ENCODE data around the gene JUND.

Gene JUND

DNA sequence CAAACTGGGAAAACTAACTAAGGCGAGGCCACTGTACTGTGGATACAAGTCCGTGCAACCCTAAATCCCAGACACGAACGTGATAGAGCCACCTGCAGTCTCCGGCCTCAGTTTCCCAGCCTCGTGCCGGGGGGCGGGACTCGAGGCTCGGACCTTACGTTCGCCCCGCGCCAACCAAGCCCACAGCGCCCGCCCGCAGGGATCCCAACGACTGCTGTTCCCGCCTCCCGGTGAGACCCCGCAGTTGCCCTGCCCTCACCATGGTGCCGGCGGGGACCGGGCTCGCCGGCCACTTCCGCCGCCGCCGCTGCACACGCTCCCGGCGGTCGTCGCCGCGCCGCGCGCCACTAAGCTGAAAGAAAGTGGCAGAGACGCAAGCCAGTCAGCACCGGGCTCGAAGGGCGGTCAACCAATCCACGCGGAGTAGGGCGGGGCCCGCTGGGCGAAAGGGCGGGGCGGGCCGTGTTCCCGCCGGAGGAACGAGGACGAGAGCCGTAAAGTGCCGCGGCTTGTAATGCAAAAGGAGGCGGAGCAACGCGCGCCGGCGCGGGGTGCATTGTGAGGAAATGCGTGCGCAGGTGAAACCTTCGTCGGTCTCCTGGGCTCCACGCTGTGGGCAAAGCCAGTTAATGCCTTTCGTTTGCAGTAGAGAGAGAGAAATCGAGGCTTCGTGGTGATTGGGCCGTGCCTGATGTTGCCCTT is 41.5 kb upstream of the JUND start, which contains the start of gene LSM4:
LSM4 (minus strand) TSS at position 318 of the 702 bp plus-strand sequence; CDS start at position 262, 56 bp downstream.
- TF ChIP-seq, protein P1, sequence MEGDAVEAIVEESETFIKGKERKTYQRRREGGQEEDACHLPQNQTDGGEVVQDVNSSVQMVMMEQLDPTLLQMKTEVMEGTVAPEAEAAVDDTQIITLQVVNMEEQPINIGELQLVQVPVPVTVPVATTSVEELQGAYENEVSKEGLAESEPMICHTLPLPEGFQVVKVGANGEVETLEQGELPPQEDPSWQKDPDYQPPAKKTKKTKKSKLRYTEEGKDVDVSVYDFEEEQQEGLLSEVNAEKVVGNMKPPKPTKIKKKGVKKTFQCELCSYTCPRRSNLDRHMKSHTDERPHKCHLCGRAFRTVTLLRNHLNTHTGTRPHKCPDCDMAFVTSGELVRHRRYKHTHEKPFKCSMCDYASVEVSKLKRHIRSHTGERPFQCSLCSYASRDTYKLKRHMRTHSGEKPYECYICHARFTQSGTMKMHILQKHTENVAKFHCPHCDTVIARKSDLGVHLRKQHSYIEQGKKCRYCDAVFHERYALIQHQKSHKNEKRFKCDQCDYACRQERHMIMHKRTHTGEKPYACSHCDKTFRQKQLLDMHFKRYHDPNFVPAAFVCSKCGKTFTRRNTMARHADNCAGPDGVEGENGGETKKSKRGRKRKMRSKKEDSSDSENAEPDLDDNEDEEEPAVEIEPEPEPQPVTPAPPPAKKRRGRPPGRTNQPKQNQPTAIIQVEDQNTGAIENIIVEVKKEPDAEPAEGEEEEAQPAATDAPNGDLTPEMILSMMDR (IDR thresholded peaks at IDR 0.05; ENCODE audit: low read depth, low read length) = peak; percentile 35
- TF ChIP-seq MYC (IDR thresholded peaks at IDR 0.05; ENCODE audit: low read depth, low read length) = peak; percentile 76
- peak; percentile 81 for TF ChIP-seq MAX (IDR thresholded peaks at IDR 0.05; ENCODE audit: low read depth, low read length)
- TF ChIP-seq POLR2A (IDR thresholded peaks at IDR 0.05; ENCODE audit: extremely low read depth, insufficient read length) = peak; percentile 78
- peak; percentile 98 for DNase-seq (ENCODE audit: low read depth)
- H3K4me3 ChIP-seq (ENCODE audit: low read depth, low read length) = peak within 1 kb of the TSS; percentile 97

- no peak for TF ChIP-seq MYC (IDR thresholded peaks at IDR 0.05; ENCODE audit: low read depth, low read length)
- TF ChIP-seq, protein P1 (IDR thresholded peaks at IDR 0.05; ENCODE audit: low read depth, low read length) = peak; percentile 50
- peak; percentile 83 for DNase-seq (ENCODE audit: low read depth)
- H3K4me3 ChIP-seq (ENCODE audit: low read depth, low read length) = peak overlapping the region; percentile 97
These were observed 40.9 kb upstream of the JUND start for GRCh38 chr19:18322318-18322758.

- TF ChIP-seq MAX (IDR thresholded peaks at IDR 0.05; ENCODE audit: low read depth, low read length) = no peak
- TF ChIP-seq, protein P1 (IDR thresholded peaks at IDR 0.05; ENCODE audit: low read depth, low read length) = no peak
- no peak for TF ChIP-seq POLR2A (IDR thresholded peaks at IDR 0.05; ENCODE audit: extremely low read depth, insufficient read length)
- no peak for TF ChIP-seq MYC (IDR thresholded peaks at IDR 0.05; ENCODE audit: low read depth, low read length)
- H3K4me3 ChIP-seq (ENCODE audit: low read depth, low read length) = peak overlapping the region; percentile 97
- DNase-seq (ENCODE audit: low read depth) = peak; percentile 81
These were observed 40.3 kb upstream of the JUND start for GRCh38 chr19:18321734-18322102.

DNA sequence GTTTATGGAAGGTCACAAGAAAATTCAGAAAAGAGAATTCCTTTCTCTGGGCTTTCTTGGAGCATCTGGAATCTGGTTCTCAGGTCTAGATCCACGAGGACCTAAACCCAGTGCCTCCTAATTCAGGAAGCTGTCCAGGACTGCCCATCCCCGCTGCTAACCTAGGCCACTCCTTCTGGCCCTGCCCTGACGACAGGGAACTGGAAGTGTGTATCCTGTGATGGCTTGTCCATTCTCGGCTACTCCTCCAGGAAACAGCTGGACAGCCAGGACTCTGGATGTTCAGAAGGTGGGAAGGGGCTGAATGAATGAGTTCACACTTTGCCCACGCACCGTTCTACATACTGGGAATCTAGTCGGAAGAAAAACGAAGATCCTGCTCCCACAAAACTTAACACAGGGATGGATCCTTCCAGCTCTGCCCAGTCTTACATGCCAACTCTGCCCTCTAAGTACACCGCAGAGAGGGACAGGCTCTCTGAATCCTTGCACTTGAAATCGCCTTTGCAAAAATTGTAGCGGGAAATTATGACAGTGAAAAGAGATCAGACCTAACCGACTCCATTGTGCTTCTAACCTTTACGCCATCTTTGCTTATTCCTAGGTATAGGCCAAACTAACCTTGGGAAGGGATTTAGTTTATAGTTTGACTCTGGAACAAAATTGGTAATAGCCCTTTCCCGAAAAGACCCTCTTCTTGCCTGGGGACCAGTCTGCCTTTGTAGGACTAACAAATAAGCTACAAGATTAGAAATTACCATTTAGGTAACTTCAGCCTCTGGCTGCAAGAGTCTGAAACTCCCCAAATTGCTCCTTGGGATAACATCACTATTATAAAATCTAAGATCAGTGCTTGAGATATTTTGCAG is 39.7 kb upstream of the JUND start:
- H3K4me3 ChIP-seq (ENCODE audit: low read depth, low read length) = peak overlapping the region; percentile 97
- no peak for DNase-seq (ENCODE audit: low read depth)
- no peak for TF ChIP-seq MYC (IDR thresholded peaks at IDR 0.05; ENCODE audit: low read depth, low read length)
- no peak for TF ChIP-seq POLR2A (IDR thresholded peaks at IDR 0.05; ENCODE audit: extremely low read depth, insufficient read length)
- TF ChIP-seq, protein P1 (IDR thresholded peaks at IDR 0.05; ENCODE audit: low read depth, low read length) = no peak
- TF ChIP-seq MAX (IDR thresholded peaks at IDR 0.05; ENCODE audit: low read depth, low read length) = no peak

- DNase-seq (ENCODE audit: low read depth) = no peak
- no peak for TF ChIP-seq POLR2A (IDR thresholded peaks at IDR 0.05; ENCODE audit: extremely low read depth, insufficient read length)
These were observed 38.2 kb upstream of the JUND start for GRCh38 chr19:18319591-18320135.

More at GRCh38 chr19:18319591-18320135, 38.2 kb upstream of the JUND start:
- no peak overlapping the region for H3K4me3 ChIP-seq (ENCODE audit: low read depth, low read length)

Measured in NB4 (cell line).